HEK293 (cell line): Measurements from ENCODE around the gene NLRX1.

Source experiments
- ATF2 ChIP-seq: fragments of 450-650 bp; formaldehyde crosslinking; IDR thresholded peaks from 2 replicates; pipeline ENCODE4 v1.5.1; 2016; ENCODE audit warnings: missing biosample characterization, missing genetic modification characterization, low read depth
- CTCF ChIP-seq: fragments of 450-650 bp; formaldehyde crosslinking; IDR thresholded peaks from 2 replicates; pipeline ENCODE4 v1.5.1; 2016; ENCODE audit warnings: missing biosample characterization, missing genetic modification characterization
- TCF7L2 ChIP-seq: IDR thresholded peaks from 2 replicates; pipeline ENCODE4 v1.6.1; 2011; ENCODE audit warnings: low read depth, mild to moderate bottlenecking, inconsistent platforms, low read length, moderate library complexity, borderline replicate concordance
- WT1 ChIP-seq: fragments of 450-650 bp; formaldehyde crosslinking; IDR thresholded peaks from 2 replicates; pipeline ENCODE4 v1.5.1; 2016; ENCODE audit warnings: missing biosample characterization, missing genetic modification characterization
- YY2 ChIP-seq: fragments of 450-650 bp; formaldehyde crosslinking; IDR thresholded peaks from 2 replicates; pipeline ENCODE4 v1.5.1; 2016; ENCODE audit warnings: missing biosample characterization, missing genetic modification characterization
- ZBTB11 ChIP-seq: fragments of 450-650 bp; formaldehyde crosslinking; conservative IDR thresholded peaks from 2 replicates; pipeline ENCODE4 v1.5.1; 2016; ENCODE audit warnings: low read depth, missing biosample characterization, missing genetic modification characterization
- ZNF362 ChIP-seq: fragments of 450-650 bp; formaldehyde crosslinking; IDR thresholded peaks from 2 replicates; pipeline ENCODE4 v1.5.1; 2016; ENCODE audit warnings: missing biosample characterization, missing genetic modification characterization
- ZNF416 ChIP-seq: fragments of 450-650 bp; formaldehyde crosslinking; IDR thresholded peaks from 2 replicates; pipeline ENCODE4 v1.5.1; 2016; ENCODE audit warnings: missing biosample characterization, missing genetic modification characterization
- ZNF530 ChIP-seq: fragments of 450-650 bp; formaldehyde crosslinking; IDR thresholded peaks from 2 replicates; pipeline ENCODE4 v1.5.1; 2016; ENCODE audit warnings: low read depth, missing biosample characterization, missing genetic modification characterization
- ZNF664 ChIP-seq: fragments of 450-650 bp; formaldehyde crosslinking; IDR thresholded peaks from 2 replicates; pipeline ENCODE4 v1.5.1; 2016; ENCODE audit warnings: missing biosample characterization, missing genetic modification characterization

GRCh38 chr11:119167933-119168332, 592 bp upstream of the NLRX1 start:
- TF ChIP-seq ZNF530: no peak
- TF ChIP-seq TCF7L2: no peak
- no peak for TF ChIP-seq ZNF664 (tag by site-specific recombination)
- no peak for TF ChIP-seq CTCF (tag by site-specific recombination)
- no peak for TF ChIP-seq WT1
- TF ChIP-seq ZNF362: no peak
- TF ChIP-seq YY2: no peak
- TF ChIP-seq ZBTB11 (tag by site-specific recombination): no peak
- TF ChIP-seq ZNF416 (tag by site-specific recombination): no peak
- TF ChIP-seq ATF2 (tag by site-specific recombination): no peak
